GM19023 (cell line): ENCODE measurements around the gene TAB2.
"Not testable (repeated sequence)": the region's sequence is repeated elsewhere in the genome, so short reads cannot be mapped to it uniquely, and the experiment has no call there.

ENCODE experiments used
- ATAC-seq: cut with Tn5 transposase; IDR thresholded peaks from one replicate; pipeline ENCODE4 v1.9.1; 2021; ENCODE audit warnings: mild to moderate bottlenecking, moderate library complexity; ENCODE audit not compliant: unreplicated experiment

Gene TAB2

GRCh38 chr6:149311293-149311692, 6.2 kb upstream of the TAB2 start:
- ATAC-seq, result no peak

DNA sequence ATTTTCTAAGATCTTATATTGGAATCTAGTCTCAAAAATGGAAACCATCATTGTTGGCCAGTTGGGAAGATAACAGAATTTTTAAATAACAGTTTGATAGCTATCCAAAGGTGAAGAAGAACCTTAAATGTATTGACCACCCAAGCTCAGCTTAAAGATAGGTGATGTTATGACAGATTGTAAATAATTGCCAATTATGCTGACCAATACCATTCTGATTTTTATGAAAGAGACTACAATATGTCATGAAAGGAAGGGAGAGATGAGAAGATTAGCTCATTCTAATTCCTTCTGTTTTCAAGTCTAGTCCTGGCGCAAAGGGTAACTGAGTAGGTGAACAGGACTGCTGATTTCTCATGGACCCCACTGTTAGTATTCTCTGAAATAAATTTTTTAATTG, 5.7 kb upstream of the TAB2 start:
- ATAC-seq, result no peak

DNA sequence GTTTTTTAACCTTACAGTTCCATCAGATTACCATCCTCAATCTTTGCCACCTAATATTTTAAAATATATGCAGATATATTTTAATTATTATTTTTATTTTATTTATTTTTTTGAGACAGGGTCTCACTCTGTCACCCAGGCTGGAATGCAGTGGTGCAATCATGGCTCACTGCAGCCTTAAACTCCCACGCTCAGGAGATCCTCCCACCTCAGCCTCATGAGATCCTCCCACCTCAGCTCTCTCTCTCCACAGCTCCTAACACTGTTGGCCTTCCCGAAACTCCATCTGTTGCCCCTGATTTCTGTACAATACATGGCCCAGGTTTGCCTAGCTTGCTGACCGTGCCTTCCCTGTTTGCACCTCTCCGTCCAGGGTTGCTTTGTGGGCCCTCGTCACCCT, 4.4 kb upstream of the TAB2 start:
- no peak for ATAC-seq

DNA sequence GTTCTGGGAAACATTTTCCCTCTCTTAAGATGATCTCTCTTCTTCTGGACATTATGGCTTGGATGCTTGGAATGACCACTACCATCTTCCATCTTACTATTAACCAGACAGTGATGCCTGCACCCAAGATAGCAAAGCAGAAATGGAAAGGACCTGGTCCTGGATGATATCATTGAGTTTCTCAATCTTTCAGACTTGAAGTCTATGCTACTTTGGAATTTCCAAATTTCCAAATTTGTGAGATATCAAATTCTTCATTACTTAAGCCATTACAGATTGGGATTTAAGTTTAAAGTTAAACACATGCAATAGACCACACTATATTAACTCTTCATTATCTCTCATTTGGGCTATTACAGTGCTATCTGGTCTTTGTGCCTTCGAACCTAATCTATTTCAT, 3.7 kb upstream of the TAB2 start:
- ATAC-seq, result no peak

GRCh38 chr6:149314325-149314905, 3.1 kb upstream of the TAB2 start:
- ATAC-seq, result no peak

GRCh38 chr6:149316108-149316727, 1.3 kb upstream of the TAB2 start:
- no peak for ATAC-seq

DNA sequence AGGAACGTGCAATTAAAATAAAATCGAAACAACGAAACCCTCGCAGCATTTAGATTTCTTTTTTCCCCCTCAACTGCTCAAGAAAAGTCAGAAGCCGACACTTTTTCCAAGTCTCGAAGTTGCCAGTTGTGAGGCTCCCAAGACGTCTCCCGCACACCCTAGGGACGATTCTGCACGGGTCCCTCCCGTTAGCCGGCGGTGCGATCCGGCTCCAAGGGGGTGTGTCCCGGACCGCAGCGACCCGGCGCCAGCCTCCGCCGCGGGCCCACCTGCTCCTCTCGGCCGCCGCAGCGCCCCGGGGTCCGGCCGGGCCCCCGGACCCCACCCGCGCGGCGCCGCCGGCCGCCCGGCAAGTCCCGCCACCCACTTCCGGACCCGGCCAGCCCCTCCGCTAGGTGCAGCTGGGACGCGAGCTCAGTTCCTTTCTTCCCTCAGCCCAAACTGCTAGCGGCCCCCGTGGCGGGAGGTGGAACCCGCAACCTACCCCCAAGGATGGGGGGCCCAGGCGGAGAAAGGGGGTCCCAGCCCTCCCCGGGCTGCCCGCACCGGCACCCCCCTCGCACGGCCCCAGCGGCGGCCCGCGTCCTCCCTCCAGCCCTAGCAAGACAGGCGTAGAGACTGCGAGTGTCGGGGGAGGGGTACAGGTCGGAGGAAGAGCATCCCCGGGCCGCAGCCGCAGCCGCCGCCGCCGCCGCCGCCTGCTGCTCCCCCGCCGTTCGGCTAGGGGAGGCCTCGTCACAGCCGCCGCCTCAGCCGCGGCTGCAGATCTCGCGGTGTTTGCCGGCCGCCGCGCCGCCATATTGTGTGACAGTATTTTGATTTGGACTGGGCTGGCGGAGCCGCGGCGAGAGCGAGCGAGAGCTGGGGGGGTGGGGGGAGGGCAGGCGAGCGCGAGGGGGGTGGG, 520 bp upstream of the TAB2 start:
- ATAC-seq, result peak; percentile 85

DNA sequence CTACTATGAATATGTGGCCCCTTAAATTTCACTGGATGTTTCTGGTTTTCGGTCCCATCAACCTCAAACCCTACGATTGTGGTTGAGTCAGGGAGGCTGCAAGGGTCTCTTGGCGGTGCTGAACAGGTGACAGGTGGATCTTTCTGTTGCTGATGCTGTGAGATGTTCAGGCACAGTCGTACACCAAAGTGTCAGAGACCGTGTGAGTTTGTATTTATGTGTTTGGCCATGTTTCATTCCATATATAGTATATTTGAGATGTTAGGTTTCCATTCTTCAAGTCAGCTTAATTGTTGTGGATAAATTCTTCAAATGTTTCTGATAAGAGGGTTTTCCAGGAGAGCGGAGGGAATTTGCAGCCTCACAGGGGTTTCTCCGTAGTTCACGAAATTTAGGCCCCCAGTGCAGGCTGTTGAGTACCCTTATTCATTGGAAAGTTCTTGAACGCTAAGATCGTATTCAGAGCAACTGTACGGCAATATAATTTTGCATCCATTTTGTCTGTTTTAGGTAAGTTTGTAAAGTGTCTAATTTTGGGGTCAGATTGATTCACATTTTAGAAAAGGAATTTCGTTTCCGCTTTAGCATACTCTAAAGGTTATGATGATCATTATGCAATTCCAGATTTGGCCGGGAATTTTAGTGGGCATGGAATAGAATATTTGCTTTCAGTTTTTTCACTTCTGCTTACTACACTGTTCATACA, 1.2 kb downstream of the TAB2 start:
- ATAC-seq, result peak; percentile 2

DNA sequence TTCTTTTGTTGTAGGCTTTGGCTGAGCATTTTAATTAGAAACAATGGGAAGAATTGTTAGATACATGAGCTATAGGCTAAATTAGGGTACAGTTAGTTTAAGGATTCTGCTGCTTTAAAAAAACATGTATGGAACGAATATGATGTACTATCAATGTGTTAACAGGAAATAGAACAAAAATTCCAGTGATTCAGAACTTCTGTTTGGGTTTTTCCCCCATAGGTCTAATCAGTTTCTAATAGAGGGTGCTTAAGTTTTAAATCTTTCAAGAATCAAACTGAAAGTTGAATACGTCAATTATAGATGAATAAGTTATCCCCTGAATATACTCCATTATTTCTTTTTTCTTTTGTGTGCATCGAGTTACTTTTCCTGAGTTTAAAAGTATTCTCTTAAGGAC, 1.9 kb downstream of the TAB2 start:
- ATAC-seq, result no peak

DNA sequence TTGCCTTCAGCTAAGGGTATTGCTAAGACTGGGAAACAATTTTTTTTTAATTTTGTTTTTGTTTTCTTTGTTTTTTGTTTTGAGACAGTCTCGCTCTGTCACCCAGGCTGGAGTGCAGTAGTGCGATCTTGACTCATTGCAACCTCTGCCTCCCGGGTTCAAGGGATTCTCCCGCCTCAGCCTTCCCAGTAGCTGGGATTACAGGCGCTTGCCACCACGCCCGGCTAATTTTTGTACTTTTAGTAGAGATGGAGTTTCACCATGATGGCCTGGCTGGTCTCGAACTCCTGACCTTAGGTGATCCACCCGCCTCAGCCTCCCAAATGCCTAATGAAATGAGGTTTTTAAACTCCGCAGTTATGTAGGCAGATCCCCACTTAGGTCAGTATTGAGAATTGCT, 2.5 kb downstream of the TAB2 start:
- not testable (repeated sequence) for ATAC-seq

DNA sequence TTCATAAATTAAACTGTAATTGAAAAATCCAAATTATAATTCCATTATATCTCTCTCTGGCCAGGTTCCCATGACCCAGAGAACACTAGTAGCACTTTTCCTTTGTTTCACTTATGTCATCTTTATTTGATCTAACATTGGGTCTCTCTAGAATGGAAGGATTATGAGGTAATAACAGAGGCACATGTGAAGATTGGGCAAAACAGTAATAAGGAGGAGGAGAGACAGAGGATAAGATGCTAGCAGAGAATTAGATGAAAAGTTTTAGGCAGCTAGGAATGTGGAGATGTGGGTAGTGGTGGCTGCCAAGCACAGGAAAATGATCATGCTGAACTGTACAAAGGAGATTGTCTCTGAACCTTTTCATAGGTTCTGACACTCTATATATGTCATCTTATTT, 3.3 kb downstream of the TAB2 start:
- no peak for ATAC-seq

GRCh38 chr6:149323353-149323752, 5.8 kb downstream of the TAB2 start:
- no peak for ATAC-seq

- ATAC-seq, result no peak
These were observed 6.4 kb downstream of the TAB2 start for GRCh38 chr6:149323925-149324324.

- ATAC-seq, result no peak
These were observed 6.9 kb downstream of the TAB2 start for GRCh38 chr6:149324428-149324827.

DNA sequence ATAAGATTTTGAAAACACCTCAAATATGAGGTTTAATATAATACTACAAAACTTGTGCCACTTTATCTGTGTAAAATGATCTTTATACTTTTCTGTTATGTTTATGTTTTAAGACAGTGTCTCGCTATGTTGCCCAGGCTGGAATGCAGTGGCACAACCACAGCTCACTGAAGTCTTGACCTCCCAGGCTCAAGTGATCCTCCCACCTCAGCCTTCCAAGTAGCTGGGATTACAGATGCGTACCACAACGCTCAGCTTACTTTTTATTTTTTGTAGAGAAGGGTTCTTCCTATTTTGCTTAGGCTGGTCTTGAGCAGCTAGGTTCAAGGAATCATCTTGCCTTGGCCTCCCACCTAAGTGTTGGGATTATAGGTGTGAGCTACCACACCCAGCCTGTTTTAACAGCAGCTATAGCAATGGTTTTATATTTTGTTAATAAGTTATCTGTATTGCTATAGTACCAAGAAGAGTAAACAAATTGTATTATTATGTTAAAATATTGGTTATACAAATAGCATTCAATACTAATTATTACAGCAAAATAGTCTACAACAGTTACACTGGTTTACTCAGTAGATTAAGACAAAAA, 8.2 kb downstream of the TAB2 start:
- ATAC-seq, result no peak

DNA sequence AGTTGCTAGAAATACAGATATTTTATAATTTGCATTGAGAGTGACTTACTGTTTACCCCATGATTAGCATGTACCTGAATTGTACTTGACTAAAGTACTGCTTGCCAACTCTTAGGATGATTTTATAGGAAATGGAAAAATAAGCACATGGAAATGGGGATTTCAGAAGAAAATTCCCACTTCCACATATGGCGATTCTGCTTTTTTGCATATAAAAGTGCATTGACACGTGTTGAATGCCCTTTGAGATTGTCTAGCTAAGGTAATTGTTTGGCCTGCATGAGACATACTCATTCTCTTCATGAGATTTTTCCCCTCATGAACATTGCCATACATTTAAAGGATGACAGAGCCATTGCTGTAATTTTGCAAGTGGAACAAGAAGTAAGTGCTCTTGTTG, 10.1 kb downstream of the TAB2 start:
- no peak for ATAC-seq

DNA sequence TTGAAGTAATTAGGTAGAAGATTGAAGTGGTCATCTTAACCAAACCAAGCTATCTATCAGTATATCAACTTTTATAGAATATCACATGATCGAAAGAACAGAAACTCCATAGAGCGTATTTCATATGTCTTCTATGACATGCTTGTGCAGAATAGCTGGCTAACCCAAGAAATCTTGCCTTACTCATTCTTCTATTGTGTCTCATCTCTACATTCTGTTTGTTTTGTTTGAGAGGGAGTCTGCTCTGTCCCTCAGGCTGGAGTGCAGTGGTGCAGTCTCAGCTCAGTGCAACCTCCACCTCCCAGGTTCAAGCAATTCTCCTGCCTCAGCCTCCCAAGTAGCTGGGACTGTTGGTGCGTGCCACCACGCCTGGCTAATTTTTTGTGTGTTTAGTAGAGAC, 10.6 kb downstream of the TAB2 start:
- no peak for ATAC-seq

DNA sequence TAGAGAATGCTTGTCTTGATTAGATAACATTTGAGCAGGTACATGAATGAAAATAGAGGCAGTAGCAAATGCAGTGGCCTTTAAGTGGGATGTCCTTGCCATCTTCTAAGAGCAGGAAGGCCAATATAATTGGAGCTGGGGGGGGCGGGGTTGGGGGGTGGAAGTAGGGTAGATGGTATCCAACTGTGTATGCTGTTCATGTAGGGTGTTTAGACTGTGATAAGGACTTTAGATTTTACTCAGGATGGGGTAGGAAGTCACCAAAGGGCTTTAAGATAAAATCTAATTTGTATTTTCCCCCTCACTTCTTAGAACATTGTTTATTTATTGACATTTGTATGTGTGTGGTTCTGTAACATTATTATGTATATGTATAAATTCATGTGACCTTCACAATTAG, 12.0 kb downstream of the TAB2 start:
- no peak for ATAC-seq

DNA sequence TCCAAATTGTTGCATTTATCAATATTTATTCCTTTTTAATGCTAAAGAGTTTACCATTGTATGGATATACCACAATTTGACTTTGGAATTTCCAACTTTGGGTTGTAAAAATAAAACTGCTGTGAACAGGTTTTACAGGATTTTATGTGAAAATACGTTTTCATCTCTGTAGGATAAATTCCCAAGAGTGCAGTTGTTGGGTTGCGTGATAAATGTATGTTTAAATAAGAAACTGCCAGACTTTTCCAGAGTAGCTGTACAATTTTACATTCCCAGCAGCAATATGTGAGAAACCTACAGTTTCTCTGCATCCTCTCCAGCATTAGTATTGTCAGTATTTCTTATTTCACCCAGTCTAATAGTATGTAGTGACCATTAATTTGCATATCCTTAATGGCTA, 12.6 kb downstream of the TAB2 start:
- ATAC-seq, result no peak

GRCh38 chr6:149331043-149331807, 13.7 kb downstream of the TAB2 start:
- ATAC-seq, result no peak
